Skeletal muscle tissue (tissue), 1 donor: Measurements from ENCODE around the gene LSM14B. TPM values are rescaled to one million over a fixed set of nuclear protein-coding genes. Genes with fewer than 3 reads are reported as not detected.

Experiments used
- total RNA-seq: library from RNA; depleted of rRNA; stranded (reverse); fragments of >200 nt; gene quantifications from one replicate; pipeline ENCODE4 v1.2.3, GENCODE V29; 2014

Gene LSM14B
- total RNA-seq, 1 donor from 2014 or later = 53.8 TPM

Other genes with a start within 250 kb of the LSM14B start
- 4.2 TPM for gene TAF4, start 56.6 kb upstream of the LSM14B start, total RNA-seq
- 121 TPM for gene PSMA7, start 20.9 kb downstream of the LSM14B start, total RNA-seq
- 11.5 TPM for gene SS18L1, start 21.3 kb downstream of the LSM14B start, total RNA-seq
- 10.4 TPM for gene MTG2, start 60.6 kb downstream of the LSM14B start, total RNA-seq
- gene HRH3, start 97.8 kb downstream of the LSM14B start, total RNA-seq = 0.52 TPM
- gene OSBPL2, start 116.0 kb downstream of the LSM14B start, total RNA-seq = 26.6 TPM
- gene ADRM1, start 180.5 kb downstream of the LSM14B start, total RNA-seq = 41.8 TPM
- 14.1 TPM for gene LAMA5, start 244.8 kb downstream of the LSM14B start, total RNA-seq